Measurements from ENCODE around the gene ASCL2.

DNA sequence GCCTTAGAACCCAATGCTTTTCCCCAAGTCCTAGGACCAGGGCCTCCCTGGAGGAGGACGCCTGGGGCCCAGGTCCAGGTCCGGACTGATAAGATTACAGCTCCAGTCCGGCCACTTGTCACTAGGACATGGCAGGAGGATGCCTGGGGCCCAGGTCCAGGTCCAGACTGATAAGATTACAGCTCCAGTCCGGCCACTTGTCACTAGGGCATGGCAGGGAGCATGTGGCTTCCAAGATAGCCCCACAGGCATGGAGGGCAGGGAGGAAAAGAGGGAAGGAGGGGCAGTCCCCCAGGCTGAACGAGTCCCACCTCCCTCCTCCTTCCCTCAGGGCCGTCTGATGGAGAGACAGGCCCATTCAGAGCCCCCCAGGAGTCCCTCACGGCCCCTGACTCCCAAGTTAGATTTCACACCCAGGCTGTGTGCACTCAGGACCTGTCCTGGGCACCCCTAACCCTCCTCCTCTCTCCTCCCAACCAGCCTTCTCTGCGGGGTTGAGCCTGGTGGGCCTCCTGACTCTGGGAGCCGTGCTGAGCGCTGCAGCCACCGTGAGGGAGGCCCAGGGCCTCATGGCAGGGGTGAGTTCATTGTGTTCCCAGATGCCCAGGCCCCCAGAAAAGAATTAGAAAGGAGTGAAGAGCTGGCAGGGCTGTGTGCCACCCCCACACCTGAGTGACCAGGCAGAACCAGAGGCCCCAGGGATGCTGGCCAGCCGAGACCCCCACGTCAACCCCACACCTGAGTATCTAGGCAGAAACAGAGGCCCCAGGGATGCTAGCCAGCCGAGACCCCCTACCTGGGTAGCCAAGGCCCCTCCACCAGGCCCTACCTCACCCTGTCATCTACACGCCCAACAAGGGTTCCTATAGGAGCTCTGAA lies 33.5 kb upstream of the ASCL2 start:
- TF ChIP-seq, protein P1, sequence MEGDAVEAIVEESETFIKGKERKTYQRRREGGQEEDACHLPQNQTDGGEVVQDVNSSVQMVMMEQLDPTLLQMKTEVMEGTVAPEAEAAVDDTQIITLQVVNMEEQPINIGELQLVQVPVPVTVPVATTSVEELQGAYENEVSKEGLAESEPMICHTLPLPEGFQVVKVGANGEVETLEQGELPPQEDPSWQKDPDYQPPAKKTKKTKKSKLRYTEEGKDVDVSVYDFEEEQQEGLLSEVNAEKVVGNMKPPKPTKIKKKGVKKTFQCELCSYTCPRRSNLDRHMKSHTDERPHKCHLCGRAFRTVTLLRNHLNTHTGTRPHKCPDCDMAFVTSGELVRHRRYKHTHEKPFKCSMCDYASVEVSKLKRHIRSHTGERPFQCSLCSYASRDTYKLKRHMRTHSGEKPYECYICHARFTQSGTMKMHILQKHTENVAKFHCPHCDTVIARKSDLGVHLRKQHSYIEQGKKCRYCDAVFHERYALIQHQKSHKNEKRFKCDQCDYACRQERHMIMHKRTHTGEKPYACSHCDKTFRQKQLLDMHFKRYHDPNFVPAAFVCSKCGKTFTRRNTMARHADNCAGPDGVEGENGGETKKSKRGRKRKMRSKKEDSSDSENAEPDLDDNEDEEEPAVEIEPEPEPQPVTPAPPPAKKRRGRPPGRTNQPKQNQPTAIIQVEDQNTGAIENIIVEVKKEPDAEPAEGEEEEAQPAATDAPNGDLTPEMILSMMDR (IDR thresholded peaks at IDR 0.05), result no peak
- TF ChIP-seq POLR2A (IDR thresholded peaks at IDR 0.05) (no peak), POLR2AphosphoS5 (IDR thresholded peaks at IDR 0.05) (no peak)
